Peyer's patch (tissue), 4 donors: Measurements from ENCODE around the gene HEXD.
"Not testable (repeated sequence)": the region's sequence is repeated elsewhere in the genome, so short reads cannot be mapped to it uniquely, and the experiment has no call there.

Source experiments
- POLR2A ChIP-seq, 2 donors: fragments of 450-650 bp; IDR thresholded peaks; one replicate each; pipeline ENCODE4 v1.5.1; 2017; ENCODE audit warnings: antibody characterized with exemption in 2 of 2, mild to moderate bottlenecking in 2 of 2, moderate library complexity in 2 of 2
- TF ChIP-seq, protein P1 (sequence below), 6 experiments: fragments of 450-650 bp in 4 of 6; fragments of 200-600 bp in 2 of 6; sonication (generic) in 1 of 6; IDR thresholded peaks; one replicate each; pipeline ENCODE4 v1.5.1; 2017 to 2019; ENCODE audit warnings: antibody characterized with exemption in 6 of 6, mild to moderate bottlenecking in 3 of 6, moderate library complexity in 1 of 6

DNA sequence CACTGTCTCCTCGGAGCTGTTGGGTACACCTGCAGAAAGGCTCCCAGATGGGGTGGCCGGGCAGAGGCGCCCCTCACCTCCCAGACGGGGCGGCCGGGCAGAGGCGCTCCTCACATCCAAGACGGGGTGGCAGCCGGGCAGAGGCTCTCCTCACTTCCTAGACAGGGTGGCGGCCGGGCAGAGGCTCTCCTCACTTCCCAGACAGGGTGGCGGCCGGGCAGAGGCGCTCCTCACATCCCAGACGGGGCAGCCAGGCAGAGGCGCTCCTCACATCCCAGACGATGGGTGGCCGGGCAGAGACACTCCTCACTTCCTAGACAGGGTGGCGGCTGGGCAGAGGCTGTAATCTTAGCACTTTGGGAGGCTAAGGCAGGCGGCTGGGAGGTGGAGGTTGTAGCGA is 35.6 kb downstream of the HEXD start:
- TF ChIP-seq, protein P1, sequence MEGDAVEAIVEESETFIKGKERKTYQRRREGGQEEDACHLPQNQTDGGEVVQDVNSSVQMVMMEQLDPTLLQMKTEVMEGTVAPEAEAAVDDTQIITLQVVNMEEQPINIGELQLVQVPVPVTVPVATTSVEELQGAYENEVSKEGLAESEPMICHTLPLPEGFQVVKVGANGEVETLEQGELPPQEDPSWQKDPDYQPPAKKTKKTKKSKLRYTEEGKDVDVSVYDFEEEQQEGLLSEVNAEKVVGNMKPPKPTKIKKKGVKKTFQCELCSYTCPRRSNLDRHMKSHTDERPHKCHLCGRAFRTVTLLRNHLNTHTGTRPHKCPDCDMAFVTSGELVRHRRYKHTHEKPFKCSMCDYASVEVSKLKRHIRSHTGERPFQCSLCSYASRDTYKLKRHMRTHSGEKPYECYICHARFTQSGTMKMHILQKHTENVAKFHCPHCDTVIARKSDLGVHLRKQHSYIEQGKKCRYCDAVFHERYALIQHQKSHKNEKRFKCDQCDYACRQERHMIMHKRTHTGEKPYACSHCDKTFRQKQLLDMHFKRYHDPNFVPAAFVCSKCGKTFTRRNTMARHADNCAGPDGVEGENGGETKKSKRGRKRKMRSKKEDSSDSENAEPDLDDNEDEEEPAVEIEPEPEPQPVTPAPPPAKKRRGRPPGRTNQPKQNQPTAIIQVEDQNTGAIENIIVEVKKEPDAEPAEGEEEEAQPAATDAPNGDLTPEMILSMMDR (IDR thresholded peaks at IDR 0.05) = not testable (repeated sequence)
- not testable (repeated sequence) for TF ChIP-seq POLR2A (IDR thresholded peaks at IDR 0.05)
